ENCODE data around the gene KCNG2.

The KCNG2 gene

DNA sequence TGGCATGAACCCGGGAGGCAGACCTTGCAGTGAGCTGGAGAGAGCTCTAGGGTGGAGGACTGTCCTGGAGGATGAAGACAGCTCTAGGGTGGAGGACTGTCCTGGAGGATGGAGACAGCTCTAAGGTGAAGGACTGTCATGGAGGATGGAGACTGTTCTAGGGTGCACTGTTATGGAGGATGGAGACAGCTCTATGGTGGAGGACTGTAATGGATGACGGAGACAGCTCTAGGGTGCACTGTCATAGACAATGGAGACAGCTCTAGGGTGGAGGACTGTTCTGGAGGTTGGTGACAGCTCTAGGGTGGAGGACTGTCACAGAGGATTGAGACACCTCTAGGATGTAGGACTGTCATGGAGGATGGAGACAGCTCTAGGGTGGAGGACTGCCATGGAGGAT is 21.1 kb upstream of the KCNG2 start:
- TF ChIP-seq, protein P1, sequence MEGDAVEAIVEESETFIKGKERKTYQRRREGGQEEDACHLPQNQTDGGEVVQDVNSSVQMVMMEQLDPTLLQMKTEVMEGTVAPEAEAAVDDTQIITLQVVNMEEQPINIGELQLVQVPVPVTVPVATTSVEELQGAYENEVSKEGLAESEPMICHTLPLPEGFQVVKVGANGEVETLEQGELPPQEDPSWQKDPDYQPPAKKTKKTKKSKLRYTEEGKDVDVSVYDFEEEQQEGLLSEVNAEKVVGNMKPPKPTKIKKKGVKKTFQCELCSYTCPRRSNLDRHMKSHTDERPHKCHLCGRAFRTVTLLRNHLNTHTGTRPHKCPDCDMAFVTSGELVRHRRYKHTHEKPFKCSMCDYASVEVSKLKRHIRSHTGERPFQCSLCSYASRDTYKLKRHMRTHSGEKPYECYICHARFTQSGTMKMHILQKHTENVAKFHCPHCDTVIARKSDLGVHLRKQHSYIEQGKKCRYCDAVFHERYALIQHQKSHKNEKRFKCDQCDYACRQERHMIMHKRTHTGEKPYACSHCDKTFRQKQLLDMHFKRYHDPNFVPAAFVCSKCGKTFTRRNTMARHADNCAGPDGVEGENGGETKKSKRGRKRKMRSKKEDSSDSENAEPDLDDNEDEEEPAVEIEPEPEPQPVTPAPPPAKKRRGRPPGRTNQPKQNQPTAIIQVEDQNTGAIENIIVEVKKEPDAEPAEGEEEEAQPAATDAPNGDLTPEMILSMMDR (conservative IDR thresholded peaks at IDR 0.05): no peak
- H3K27ac ChIP-seq: no peak overlapping the region

DNA sequence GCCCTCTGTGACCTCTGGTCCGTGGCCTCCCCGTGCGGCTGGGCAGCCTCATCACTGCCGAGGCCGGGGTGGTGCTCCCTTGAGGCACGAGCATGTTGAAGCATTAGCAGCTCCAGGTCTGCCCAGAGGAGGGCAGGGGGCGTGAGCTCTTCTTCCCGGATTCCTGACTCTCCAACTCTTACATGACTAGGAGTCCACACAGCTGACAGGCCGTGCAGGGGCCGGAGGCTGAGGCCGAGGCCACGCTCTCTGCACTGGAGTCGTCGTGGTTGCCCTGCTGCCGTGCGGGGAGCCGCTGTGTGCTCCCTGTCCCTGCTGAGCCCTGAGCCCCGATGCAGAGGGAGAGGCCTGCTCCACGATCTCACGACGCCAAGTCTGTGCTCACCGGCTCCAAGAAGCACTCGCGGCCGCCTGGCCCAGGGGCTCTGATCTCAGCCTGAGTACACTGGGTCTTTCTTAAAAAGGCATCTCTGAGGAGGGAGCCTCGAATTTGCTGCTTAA is 19.4 kb upstream of the KCNG2 start:
- TF ChIP-seq, protein P1 (conservative IDR thresholded peaks at IDR 0.05): no peak
- no peak overlapping the region for H3K27ac ChIP-seq

DNA sequence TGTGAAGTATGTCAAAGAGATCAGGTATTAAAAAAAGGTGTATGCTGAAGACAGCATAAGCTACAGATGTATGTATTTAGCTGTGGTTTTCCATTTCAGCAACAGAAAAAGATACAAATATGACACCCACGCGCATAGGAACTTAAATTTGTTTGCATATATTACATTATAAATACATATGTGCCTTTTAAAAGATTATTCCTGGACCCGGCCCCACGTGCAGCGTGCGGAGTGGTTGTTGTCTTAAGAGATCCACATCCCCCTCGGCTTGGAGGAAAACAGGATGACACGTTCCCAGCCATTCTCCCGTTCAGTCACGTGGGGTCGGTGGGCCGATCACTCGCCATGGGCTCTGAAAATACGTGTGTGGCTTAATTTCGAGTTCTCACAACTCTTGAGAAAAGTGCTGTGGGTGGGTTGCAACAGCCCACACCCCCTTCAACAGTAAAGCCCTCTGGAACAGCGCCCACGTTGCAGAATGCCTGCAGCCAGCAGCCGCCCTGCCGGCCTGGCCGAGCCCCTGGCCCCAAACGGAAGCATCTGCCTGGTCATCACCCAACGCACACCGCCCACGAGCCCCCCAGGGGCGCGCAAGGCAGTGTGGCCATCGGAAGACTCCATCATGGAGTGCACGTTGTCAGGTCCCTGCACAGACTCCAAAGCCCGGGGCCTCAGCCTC is 18.6 kb upstream of the KCNG2 start:
- TF ChIP-seq, protein P1 (conservative IDR thresholded peaks at IDR 0.05): no peak
- no peak overlapping the region for H3K27ac ChIP-seq

DNA sequence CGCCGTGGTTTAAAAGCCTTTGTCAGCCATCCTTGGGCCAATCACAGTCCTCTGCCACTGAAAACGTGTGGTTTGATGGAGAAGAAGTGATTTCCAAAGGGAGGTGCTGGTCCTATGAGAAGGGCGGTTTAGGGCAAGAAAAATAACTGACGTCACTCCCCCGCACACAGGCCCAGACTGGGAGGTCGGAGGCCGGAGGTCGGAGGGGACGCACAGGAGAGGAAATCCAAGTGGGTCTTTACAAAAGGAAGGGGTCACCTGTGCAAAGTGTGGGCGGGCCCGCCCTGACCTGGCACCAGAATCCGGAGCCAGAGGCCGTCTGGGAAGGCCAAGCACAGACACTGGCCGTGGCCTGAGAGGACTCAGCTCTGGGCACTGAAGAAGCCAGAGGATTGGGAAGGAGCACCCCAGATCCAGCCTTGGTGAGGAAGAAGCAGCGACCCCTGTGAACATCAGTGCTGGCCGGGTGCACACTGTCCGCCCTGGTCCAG is 18.0 kb upstream of the KCNG2 start:
- TF ChIP-seq, protein P1 (conservative IDR thresholded peaks at IDR 0.05): no peak
- no peak overlapping the region for H3K27ac ChIP-seq

DNA sequence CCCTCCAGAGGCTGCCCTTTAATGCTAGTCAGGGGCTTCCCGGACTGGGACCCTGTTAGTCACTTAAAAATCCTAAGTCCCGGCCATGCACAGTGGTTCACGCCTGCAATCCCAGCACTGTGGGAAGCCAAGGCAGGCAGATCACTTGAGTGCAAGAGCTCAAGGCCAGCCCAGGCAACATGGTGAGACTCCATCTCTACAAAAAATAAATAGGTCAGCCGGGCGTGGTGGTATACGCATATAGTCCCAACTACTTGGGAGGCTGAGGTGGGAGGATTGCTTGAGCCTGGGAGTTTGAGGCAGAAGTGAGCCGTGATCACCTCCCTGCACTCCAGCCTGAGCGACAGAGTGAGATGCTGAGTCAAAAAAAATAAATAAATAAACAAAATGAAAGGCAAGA is 17.2 kb upstream of the KCNG2 start:
- TF ChIP-seq, protein P1 (conservative IDR thresholded peaks at IDR 0.05): no peak
- no peak overlapping the region for H3K27ac ChIP-seq

DNA sequence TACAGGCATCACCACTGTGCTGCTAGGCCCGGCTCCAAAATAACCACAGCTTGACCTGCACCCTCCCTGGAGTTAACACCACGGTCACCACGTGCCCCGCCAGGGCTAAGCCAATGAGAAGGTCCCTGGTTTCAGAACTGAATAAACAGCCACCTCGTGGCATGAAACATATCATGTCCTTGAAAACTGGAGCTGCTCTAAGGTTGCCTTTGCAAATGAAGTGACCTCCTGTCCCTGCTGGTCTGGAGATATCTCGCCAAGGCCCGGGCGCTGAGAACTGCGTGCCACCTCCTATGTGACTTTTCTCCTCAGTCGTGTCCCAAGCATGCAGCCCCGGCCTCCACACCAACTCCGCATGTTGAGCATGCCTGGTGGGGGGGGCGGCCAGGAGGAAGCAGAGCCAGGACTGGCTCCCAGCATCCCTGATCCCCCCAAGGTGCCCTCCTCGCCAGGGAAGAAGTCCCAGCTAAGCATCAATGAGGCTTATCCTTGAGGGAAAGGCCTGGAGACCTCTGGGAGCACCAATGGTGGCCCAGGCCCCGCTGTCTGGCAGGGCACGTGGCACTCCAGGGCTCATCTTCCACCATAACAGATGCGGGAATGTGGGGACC is 16.3 kb upstream of the KCNG2 start:
- H3K27ac ChIP-seq: no peak overlapping the region
- TF ChIP-seq, protein P1 (conservative IDR thresholded peaks at IDR 0.05): no peak

DNA sequence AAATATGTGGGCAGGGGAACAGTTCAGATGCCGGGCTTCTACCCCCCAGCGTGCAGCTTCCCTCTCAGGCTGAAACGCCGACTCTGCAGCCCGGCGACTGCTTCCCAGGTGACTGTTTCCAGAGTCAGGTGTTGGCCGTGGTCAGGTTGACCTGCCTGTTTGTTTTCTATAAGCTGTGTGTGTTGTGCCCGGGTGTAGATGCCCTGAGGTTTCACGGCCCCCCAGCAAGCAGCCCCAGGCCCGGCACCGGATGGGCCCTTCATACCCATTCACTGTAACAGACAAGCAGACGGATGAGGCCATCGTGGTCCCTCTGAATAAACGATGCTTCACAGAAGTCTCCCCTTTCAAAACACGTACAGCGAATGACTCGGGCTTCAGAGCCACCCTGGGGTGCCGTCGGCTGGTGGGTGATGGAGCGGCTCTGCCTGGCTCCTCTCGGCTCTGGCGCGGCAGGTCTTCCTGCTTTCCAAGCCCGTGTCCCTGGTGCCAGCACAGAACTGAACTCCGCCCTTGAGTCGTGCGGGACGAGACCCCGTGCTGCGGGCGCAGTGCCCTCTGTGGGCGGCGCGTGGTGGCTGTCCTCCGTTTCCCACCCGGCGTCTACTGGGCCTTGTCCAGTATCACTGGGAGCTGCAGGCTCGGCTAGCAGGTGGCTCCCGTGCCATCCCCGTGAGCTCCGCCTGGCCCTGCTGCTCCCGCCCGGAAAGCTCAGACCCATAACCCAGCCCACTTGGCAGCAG is 15.0 kb upstream of the KCNG2 start:
- H3K27ac ChIP-seq: no peak overlapping the region
- TF ChIP-seq, protein P1 (conservative IDR thresholded peaks at IDR 0.05): no peak

Data from VCaP (cell line).